ENCODE measurements around the gene BCAM.
"Not testable (repeated sequence)": the region's sequence is repeated elsewhere in the genome, so short reads cannot be mapped to it uniquely, and the experiment has no call there.

The BCAM gene

GRCh38 chr19:44779150-44779549 lies 29.8 kb upstream of the BCAM start:
- TF ChIP-seq ZNF274 (IDR thresholded peaks at IDR 0.05; ENCODE audit: low read depth, low read length), result no peak
- H3K4me3 ChIP-seq (ENCODE audit: low read length), result no peak overlapping the region

DNA sequence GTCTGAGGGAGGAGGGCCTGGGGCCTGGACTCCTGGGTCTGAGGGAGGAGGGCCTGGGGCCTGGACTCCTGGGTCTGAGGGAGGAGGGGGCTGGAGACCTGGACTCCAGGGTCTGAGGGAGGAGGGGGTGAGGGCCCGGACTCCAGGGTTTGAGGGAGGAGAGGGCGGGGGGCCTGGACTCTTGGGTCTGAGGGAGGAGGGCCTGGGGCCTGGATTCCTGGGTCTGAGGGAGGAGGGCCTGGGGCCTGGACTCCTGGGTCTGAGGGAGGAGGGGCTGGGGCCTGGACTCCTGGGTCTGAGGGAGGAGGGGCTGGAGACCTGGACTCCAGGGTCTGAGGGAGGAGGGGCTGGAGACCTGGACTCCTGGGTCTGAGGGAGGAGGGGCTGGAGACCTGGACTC lies 27.2 kb upstream of the BCAM start:
- H3K4me3 ChIP-seq (ENCODE audit: low read length), result not testable (repeated sequence)

DNA sequence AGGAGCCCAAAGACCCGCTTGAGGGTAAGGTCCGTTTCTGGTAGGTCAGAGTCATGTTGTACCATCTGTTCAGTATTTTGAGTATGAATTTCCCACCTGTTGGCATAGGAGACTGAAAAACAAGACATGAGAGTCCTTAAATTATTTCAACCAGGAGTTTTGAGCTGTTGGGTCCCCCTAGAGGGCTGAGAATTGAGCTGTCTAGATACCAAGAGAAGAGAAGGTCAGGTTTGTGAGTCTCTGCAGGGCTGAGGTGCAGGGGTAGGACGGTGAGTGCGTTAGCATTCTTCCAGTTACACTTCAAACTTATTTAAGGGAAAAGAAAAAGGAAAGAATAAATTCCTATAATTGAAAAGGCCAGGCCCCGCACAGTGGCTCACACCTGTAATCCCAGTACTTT lies 26.2 kb upstream of the BCAM start:
- no peak for TF ChIP-seq ZNF274 (IDR thresholded peaks at IDR 0.05; ENCODE audit: low read depth, low read length)
- H3K4me3 ChIP-seq (ENCODE audit: low read length), result no peak overlapping the region

DNA sequence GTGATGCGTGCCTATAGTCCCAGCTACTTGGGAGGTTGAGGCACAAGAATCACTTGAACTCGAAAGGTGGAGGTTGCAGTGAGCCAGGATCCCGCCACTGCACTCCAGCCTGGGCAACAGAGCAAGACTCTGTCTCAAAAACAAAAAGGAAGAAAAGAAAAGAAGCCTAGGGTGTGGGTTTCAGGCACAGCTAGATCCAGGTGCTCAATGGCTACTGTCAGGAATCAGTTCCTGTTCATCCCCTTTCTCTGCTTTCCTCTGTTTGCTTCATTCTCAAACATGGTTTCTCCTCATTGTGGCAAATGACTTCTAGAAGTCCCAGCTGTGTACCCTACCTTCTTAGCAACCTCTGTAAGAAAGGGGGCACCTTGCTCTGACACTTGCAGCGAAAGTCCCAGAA lies 25.4 kb upstream of the BCAM start:
- TF ChIP-seq ZNF274 (IDR thresholded peaks at IDR 0.05; ENCODE audit: low read depth, low read length), result no peak
- no peak overlapping the region for H3K4me3 ChIP-seq (ENCODE audit: low read length)

- TF ChIP-seq ZNF274 (IDR thresholded peaks at IDR 0.05; ENCODE audit: low read depth, low read length), result no peak
- no peak overlapping the region for H3K4me3 ChIP-seq (ENCODE audit: low read length)
These were observed 23.6 kb upstream of the BCAM start for GRCh38 chr19:44785271-44785670.

DNA sequence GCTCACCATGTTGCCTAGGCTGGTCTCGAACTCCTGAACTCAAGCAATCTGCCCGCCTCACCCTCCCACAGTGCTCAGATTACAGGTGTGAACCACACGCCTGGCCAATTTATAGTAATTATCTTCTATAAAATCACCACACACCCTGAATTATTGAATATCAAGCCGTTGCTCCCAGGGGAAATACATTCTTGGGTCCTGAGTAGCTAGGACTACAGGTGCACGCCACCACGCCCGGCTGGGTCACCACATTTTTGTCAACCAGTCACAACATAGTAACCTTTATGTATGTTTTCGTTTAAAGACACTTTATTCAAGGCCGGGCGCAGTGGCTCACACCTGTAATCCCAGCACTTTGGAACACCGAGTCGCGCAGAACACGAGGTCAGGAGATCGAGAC lies 22.9 kb upstream of the BCAM start:
- H3K4me3 ChIP-seq (ENCODE audit: low read length), result no peak overlapping the region
- TF ChIP-seq ZNF274 (IDR thresholded peaks at IDR 0.05; ENCODE audit: low read depth, low read length), result no peak

GRCh38 chr19:44788971-44789370 lies 19.9 kb upstream of the BCAM start:
- no peak overlapping the region for H3K4me3 ChIP-seq (ENCODE audit: low read length)
- TF ChIP-seq ZNF274 (IDR thresholded peaks at IDR 0.05; ENCODE audit: low read depth, low read length), result no peak

- H3K4me3 ChIP-seq (ENCODE audit: low read length), result no peak overlapping the region
- no peak for TF ChIP-seq ZNF274 (IDR thresholded peaks at IDR 0.05; ENCODE audit: low read depth, low read length)
These were observed 18.9 kb upstream of the BCAM start for GRCh38 chr19:44789943-44790483.

DNA sequence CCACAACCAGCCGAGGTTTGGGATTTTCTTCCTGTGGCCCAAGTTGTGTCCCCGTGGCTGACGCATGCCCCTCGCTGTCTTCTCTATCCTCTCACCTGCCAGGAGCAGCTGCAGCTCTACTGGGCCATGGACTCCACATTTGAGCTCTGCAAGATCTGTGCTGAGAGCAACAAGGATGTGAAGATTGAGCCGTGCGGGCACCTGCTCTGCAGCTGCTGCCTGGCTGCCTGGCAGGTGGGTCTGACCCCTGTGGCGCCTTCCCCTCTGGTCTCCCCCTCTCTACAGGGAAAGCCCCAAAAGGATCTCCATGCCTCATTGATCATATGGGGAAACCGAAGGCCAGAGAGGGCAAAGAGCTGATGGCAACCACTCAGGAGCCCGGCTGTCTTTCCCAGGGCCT lies 16.6 kb upstream of the BCAM start:
- no peak for TF ChIP-seq ZNF274 (IDR thresholded peaks at IDR 0.05; ENCODE audit: low read depth, low read length)
- no peak overlapping the region for H3K4me3 ChIP-seq (ENCODE audit: low read length)

DNA sequence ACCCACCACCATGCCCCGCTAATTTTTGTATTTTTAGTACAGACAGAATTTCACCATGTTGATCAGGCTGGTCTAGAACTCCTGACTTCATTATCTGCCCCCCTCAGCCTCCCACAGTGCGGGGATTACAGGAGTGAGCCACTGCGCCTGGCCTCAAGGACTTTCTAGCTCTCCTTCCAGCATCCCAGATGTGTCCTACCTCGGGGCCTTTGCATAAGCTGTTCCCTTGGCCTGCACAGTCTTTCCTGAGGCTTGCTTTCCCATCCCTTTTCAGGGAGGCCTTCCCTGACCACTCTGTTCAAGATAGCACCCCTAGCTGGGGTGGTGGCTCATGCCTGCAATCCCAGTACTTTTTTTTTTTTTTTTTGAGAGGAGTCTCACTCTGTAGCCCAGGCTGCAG lies 14.3 kb upstream of the BCAM start:
- H3K4me3 ChIP-seq (ENCODE audit: low read length), result no peak overlapping the region
- no peak for TF ChIP-seq ZNF274 (IDR thresholded peaks at IDR 0.05; ENCODE audit: low read depth, low read length)

DNA sequence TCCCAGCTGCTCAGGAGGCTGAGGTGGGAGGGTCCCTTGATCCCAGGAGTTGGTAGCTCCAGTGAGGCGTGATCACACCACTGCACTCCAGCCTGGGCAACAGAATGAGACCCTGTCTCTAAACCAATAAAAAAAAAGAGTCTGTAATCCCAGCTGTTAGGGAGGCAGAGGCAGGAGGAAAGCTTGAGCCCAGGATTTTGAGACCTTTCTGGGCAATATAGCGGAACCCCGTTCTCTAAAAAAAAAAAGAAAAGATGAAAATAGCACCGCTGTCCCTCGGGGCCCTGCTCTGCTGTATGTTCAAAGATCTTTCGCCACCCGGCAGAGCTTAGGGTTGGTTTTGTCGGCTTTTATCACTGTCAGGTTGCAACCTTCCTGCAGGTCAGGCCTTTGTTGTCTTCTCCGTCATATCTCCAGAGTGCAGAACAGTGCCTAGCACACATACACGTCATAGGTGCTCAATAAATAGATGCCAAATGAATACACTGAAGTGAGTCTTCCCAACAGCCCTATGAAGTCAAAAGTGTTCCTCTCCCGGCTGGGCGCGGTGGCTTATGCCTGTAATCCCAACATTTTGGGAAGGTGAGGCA lies 13.4 kb upstream of the BCAM start:
- no peak overlapping the region for H3K4me3 ChIP-seq (ENCODE audit: low read length)
- TF ChIP-seq ZNF274 (IDR thresholded peaks at IDR 0.05; ENCODE audit: low read depth, low read length), result no peak

- H3K4me3 ChIP-seq (ENCODE audit: low read length), result no peak overlapping the region
- no peak for TF ChIP-seq ZNF274 (IDR thresholded peaks at IDR 0.05; ENCODE audit: low read depth, low read length)
These were observed 12.2 kb upstream of the BCAM start for GRCh38 chr19:44796701-44797115.

DNA sequence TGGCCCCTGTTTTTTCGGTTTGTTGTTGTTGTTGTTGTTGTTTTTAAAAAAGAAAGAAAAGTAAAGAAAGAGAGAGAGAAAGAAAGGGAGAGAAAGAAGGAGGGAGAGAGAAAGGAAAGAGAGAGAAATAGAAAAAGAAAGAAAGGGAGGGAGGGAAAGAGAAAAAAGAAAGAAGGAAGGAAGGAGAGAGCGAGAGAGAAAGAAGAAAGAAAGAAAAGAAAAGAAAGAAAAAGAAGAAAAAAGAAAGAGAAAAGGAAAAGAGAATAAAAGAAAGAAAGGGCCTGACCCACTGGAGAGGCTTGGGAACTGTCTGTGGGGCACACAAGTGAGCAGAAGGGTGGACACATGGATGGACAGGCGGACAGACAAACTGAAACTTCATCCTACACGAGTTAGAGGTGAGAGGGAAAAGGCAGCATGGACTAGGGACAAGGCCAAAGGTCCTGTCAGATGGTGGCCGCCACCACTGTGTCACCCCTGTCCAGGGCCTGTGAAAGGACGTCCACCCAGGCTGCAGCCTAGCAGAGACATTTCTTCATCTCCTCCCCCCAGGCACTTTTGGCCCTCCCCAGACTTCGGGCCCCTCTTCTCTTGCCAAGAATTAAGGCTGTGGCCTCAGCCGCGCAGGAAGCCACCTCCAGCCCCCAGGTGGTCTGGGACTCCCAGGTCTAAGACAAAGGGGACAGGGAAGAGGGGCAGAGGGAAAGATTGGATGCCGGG lies 9.1 kb upstream of the BCAM start:
- H3K4me3 ChIP-seq (ENCODE audit: low read length), result no peak overlapping the region
- TF ChIP-seq ZNF274 (IDR thresholded peaks at IDR 0.05; ENCODE audit: low read depth, low read length), result no peak

- no peak for TF ChIP-seq ZNF274 (IDR thresholded peaks at IDR 0.05; ENCODE audit: low read depth, low read length)
- no peak overlapping the region for H3K4me3 ChIP-seq (ENCODE audit: low read length)
These were observed 8.4 kb upstream of the BCAM start for GRCh38 chr19:44800461-44800860.
